ENCODE data around the gene FCHSD2. TPM values are rescaled to one million over a fixed set of nuclear protein-coding genes. Genes with fewer than 3 reads are reported as not detected.

Gene FCHSD2
- total and polyA plus RNA-seq, 2 of the 13 experiments (the other 11 are each of a cell fraction or from before 2014, with no cell fraction given) = 20.5 to 24.8 TPM

DNA sequence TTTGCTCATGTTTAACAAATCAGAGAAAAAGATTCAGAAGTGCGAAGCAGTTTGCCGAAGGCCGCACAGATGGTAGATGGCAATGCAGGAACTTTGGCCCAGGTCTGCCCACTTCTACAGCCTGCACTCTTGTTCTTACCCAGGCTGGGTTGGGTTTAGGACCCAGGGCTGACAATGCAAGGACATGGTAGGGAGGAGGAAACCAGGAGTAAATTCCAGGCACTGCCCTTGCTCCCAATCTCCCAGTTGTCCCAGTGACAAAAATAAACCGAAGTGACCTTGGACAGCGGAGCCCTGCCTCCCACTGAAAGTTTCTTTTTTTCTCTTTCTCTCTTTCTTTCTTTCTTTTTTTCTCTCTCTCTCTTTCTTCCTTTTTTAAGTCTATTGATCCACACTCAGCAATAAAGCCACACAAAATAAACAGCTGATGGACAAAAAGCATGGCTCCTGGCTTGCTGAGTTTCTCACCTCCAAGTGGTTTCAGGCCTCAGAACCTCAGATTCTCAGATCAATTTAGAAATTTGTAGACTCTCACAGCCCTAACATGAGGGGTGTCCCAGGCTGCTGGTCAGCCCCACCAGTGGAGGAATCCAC lies 33.5 kb upstream of the FCHSD2 start (continued):
- TF ChIP-seq NRL (CRISPR knock-in tag; IDR thresholded peaks at IDR 0.05; ENCODE audit: borderline replicate concordance) = no peak
- no peak for TF ChIP-seq NBN (conservative IDR thresholded peaks at IDR 0.05)
- no peak for TF ChIP-seq REXO4 (CRISPR knock-in tag; IDR thresholded peaks at IDR 0.05; ENCODE audit: borderline replicate concordance)
- TF ChIP-seq ZNF572 (CRISPR knock-in tag; IDR thresholded peaks at IDR 0.05) = no peak
- no peak for TF ChIP-seq ZNF326 (CRISPR knock-in tag; IDR thresholded peaks at IDR 0.05; ENCODE audit: borderline replicate concordance)
- TF ChIP-seq SIN3A (IDR thresholded peaks at IDR 0.05; ENCODE audit: borderline replicate concordance, low read depth, low read length) = no peak
- no peak for TF ChIP-seq ZNF577 (CRISPR knock-in tag; IDR thresholded peaks at IDR 0.05; ENCODE audit: borderline replicate concordance, low read depth)
- TF ChIP-seq ZBTB49 (CRISPR knock-in tag; IDR thresholded peaks at IDR 0.05; ENCODE audit: borderline replicate concordance) = no peak
- no peak for TF ChIP-seq TBX3 (IDR thresholded peaks at IDR 0.05; ENCODE audit: borderline replicate concordance)
- no peak for TF ChIP-seq ZSCAN30 (CRISPR knock-in tag; IDR thresholded peaks at IDR 0.05)
- TF ChIP-seq AKAP8 (CRISPR knock-in tag; IDR thresholded peaks at IDR 0.05) = no peak
- TF ChIP-seq, protein P1, sequence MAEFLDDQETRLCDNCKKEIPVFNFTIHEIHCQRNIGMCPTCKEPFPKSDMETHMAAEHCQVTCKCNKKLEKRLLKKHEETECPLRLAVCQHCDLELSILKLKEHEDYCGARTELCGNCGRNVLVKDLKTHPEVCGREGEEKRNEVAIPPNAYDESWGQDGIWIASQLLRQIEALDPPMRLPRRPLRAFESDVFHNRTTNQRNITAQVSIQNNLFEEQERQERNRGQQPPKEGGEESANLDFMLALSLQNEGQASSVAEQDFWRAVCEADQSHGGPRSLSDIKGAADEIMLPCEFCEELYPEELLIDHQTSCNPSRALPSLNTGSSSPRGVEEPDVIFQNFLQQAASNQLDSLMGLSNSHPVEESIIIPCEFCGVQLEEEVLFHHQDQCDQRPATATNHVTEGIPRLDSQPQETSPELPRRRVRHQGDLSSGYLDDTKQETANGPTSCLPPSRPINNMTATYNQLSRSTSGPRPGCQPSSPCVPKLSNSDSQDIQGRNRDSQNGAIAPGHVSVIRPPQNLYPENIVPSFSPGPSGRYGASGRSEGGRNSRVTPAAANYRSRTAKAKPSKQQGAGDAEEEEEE (CRISPR knock-in tag; IDR thresholded peaks at IDR 0.05; ENCODE audit: borderline replicate concordance) = no peak
- no peak for TF ChIP-seq ZNF704 (CRISPR knock-in tag; IDR thresholded peaks at IDR 0.05; ENCODE audit: borderline replicate concordance)
- TF ChIP-seq, protein P2, sequence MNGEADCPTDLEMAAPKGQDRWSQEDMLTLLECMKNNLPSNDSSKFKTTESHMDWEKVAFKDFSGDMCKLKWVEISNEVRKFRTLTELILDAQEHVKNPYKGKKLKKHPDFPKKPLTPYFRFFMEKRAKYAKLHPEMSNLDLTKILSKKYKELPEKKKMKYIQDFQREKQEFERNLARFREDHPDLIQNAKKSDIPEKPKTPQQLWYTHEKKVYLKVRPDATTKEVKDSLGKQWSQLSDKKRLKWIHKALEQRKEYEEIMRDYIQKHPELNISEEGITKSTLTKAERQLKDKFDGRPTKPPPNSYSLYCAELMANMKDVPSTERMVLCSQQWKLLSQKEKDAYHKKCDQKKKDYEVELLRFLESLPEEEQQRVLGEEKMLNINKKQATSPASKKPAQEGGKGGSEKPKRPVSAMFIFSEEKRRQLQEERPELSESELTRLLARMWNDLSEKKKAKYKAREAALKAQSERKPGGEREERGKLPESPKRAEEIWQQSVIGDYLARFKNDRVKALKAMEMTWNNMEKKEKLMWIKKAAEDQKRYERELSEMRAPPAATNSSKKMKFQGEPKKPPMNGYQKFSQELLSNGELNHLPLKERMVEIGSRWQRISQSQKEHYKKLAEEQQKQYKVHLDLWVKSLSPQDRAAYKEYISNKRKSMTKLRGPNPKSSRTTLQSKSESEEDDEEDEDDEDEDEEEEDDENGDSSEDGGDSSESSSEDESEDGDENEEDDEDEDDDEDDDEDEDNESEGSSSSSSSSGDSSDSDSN (CRISPR knock-in tag; IDR thresholded peaks at IDR 0.05) = no peak
- no peak for TF ChIP-seq ZBTB1 (CRISPR knock-in tag; IDR thresholded peaks at IDR 0.05; ENCODE audit: borderline replicate concordance)
- no peak for TF ChIP-seq ZNF570 (CRISPR knock-in tag; IDR thresholded peaks at IDR 0.05; ENCODE audit: borderline replicate concordance)
- no peak for TF ChIP-seq FLYWCH1 (CRISPR knock-in tag; IDR thresholded peaks at IDR 0.05)
- TF ChIP-seq KDM6A (CRISPR knock-in tag; IDR thresholded peaks at IDR 0.05; ENCODE audit: low read depth) = no peak
